ENCODE measurements around the gene RAB7B. TPM values are rescaled to one million over a fixed set of nuclear protein-coding genes. Genes with fewer than 3 reads are reported as not detected.

RAB7B gene
- total and polyA plus RNA-seq, 2 donors from 2014 or later = 0.73 to 2.0 TPM

DNA sequence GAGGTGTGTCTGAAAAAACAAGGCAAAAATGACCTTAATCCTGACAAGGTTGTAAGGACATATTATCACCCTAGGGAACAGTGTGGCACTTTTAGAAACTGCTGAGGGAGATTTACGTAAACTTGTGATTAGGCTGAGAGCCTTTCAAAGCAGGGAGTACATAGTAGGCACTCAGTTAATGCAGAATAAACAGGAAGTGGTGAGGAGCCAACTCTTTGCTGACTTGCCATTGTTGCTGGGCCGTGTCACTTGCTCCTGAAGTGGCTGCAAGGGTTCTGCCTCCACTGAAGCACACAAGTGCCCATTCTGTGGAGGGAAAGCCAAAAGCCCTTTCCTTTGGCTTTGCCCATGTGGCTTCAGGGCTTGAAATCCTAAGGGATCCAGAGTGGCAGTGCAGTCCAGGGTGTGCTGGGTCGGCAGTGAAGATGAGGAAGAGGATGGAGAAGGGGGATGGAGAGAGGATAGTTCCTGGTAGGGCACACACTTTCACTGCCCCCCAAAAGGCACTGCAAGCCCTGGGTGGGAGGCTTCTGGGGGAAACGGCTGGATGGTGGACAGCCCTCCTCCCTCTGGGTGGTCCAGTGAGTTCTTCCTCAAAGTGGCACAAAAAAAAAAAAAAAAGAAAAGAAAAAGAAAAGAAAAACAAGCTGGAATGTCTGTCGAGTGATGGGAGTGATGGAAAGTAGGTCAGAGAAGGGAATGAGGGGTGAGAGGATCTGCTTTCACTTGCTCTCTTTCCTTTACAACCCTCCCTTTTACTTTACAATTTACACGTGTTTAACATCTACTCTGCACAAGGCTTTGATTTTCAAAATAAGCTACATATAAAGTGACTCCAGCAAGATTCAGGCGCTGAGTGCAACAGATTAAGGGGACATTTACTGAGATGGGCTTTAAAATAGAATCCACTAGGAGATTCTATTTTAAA, 36.1 kb upstream of the RAB7B start:
- Histone ChIP-seq H3K36me3 (ENCODE audit: control insufficient read depth in 2 of 3, insufficient read depth in 3 of 3, low read length in 3 of 3) (no peaks in the 10 kb centered on the region), H3K9ac (ENCODE audit: low read length in 3 of 3) (no peak overlapping the region), H3K4me1 (ENCODE audit: control insufficient read depth in 2 of 3, insufficient read depth in 2 of 3, low read depth in 1 of 3, low read length in 3 of 3) (no peaks in the 10 kb centered on the region), H3K4me3 (ENCODE audit: low read length in 3 of 3) (no peak overlapping the region), H3K27ac (ENCODE audit: low read depth in 2 of 2, low read length in 2 of 2) (no peak overlapping the region), H3K9me3 (ENCODE audit: control insufficient read depth in 2 of 3, insufficient read depth in 1 of 3, low read length in 3 of 3) (no peaks in the 10 kb centered on the region), H3K27me3 (ENCODE audit: control insufficient read depth, insufficient read depth, low read length) (no peaks in the 10 kb centered on the region)
- DNase-seq = peak in 3 of 5 donors; percentile 26 to 75 (median 74)
- intact Hi-C loops (cut with DNase I) = no loop called here
- FAIRE-seq = no peak
- TF ChIP-seq, protein P1, sequence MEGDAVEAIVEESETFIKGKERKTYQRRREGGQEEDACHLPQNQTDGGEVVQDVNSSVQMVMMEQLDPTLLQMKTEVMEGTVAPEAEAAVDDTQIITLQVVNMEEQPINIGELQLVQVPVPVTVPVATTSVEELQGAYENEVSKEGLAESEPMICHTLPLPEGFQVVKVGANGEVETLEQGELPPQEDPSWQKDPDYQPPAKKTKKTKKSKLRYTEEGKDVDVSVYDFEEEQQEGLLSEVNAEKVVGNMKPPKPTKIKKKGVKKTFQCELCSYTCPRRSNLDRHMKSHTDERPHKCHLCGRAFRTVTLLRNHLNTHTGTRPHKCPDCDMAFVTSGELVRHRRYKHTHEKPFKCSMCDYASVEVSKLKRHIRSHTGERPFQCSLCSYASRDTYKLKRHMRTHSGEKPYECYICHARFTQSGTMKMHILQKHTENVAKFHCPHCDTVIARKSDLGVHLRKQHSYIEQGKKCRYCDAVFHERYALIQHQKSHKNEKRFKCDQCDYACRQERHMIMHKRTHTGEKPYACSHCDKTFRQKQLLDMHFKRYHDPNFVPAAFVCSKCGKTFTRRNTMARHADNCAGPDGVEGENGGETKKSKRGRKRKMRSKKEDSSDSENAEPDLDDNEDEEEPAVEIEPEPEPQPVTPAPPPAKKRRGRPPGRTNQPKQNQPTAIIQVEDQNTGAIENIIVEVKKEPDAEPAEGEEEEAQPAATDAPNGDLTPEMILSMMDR (IDR thresholded peaks at IDR 0.05; ENCODE audit: borderline replicate concordance, extremely low read depth, insufficient read depth) = no peak

DNA sequence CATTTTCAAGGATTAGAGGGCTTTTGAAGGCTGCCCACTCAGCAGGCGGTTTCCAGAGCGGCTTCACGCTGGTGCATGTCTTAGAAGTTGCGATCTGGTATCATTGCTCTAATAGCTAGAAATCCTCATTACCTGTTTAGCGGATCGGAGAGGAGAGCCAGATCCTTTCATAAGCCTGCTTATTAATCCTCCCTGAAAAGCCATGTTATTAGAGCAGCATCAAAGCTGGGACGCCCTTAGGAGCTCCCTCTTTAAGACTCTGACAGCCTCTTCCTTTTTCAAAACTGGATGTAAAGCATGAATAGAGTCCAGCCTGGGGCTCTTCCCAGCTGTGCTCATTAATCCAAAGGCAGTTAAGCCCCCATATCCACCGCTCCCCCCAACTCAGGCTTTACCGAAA, 34.4 kb upstream of the RAB7B start:
- H3K4me1 ChIP-seq (ENCODE audit: control insufficient read depth in 2 of 3, insufficient read depth in 2 of 3, low read depth in 1 of 3, low read length in 3 of 3) = no peaks in the 10 kb centered on the region
- no peak overlapping the region for H3K9ac ChIP-seq (ENCODE audit: low read length in 3 of 3)
- no peak for FAIRE-seq
- TF ChIP-seq, protein P1 (IDR thresholded peaks at IDR 0.05; ENCODE audit: borderline replicate concordance, extremely low read depth, insufficient read depth) = no peak
- H3K4me3 ChIP-seq (ENCODE audit: low read length in 3 of 3) = no peak overlapping the region
- intact Hi-C loops (cut with DNase I) = no loop called here
- peak in 1 of 5 donors; percentile 18 for DNase-seq
- H3K36me3 ChIP-seq (ENCODE audit: control insufficient read depth in 2 of 3, insufficient read depth in 3 of 3, low read length in 3 of 3) = no peaks in the 10 kb centered on the region
- no peaks in the 10 kb centered on the region for H3K9me3 ChIP-seq (ENCODE audit: control insufficient read depth in 2 of 3, insufficient read depth in 1 of 3, low read length in 3 of 3)
- H3K27ac ChIP-seq (ENCODE audit: low read depth in 2 of 2, low read length in 2 of 2) = no peak overlapping the region
- H3K27me3 ChIP-seq (ENCODE audit: control insufficient read depth, insufficient read depth, low read length) = no peaks in the 10 kb centered on the region

DNA sequence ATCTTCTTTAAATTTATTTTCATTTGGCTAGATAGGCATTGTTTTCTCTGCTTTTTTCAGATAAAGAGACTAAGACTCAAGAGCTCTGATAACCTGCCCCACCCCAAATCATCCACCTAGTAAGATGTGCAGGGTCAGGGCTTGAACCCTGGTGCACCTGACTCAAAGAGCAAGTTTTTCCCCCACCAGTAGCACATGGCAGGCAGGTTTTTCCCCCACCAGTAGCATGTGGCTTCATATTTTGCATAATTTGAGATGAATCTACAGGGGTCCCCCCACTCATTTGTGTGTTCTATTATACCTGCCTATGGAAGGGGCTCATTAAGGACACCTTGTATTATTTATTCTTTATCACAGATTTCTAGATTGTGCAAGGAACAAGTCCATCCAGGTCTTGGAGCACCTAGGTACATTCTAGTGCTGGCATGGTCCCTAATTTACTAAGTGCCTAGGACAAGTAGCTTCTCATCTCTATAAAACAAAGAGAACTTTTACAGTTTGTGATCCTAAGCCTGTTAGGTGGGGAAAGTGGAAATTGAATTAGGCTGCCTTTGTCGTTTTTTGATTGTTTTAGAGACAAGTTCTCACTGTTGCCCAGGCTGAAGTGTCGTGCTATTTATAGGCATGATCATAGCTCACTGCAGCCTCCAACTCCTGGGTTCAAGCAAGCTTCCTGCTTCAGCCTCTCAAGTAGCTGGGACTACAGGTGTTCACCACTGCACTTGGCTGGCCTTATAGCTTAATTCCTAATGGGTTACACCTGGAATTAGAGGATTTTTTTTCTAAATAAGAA, 33.7 kb upstream of the RAB7B start:
- no peak for FAIRE-seq
- TF ChIP-seq, protein P1 (IDR thresholded peaks at IDR 0.05; ENCODE audit: borderline replicate concordance, extremely low read depth, insufficient read depth) = no peak
- Histone ChIP-seq H3K27me3 (ENCODE audit: control insufficient read depth, insufficient read depth, low read length) (no peaks in the 10 kb centered on the region), H3K9ac (ENCODE audit: low read length in 3 of 3) (no peak overlapping the region), H3K4me3 (ENCODE audit: low read length in 3 of 3) (no peak overlapping the region), H3K36me3 (ENCODE audit: control insufficient read depth in 2 of 3, insufficient read depth in 3 of 3, low read length in 3 of 3) (no peaks in the 10 kb centered on the region), H3K27ac (ENCODE audit: low read depth in 2 of 2, low read length in 2 of 2) (no peak overlapping the region), H3K4me1 (ENCODE audit: control insufficient read depth in 2 of 3, insufficient read depth in 2 of 3, low read depth in 1 of 3, low read length in 3 of 3) (no peaks in the 10 kb centered on the region), H3K9me3 (ENCODE audit: control insufficient read depth in 2 of 3, insufficient read depth in 1 of 3, low read length in 3 of 3) (no peaks in the 10 kb centered on the region)
- intact Hi-C loops (cut with DNase I) = no loop called here
- DNase-seq = no peak

Measured in kidney (tissue), 14 donors.